Retinal pigment epithelial cell (primary cell): ENCODE measurements around the gene RERE.

Source experiments
- DNase-seq: peaks from one replicate; pipeline ENCODE4 v3.0.0-alpha.2; 2010; ENCODE audit warnings: low read depth
- H3K4me3 ChIP-seq: 2 replicates; pipeline ENCODE4 v1.5.1; 2011; ENCODE audit warnings: mild to moderate bottlenecking, low read length, control low read depth, moderate library complexity
- TF ChIP-seq, protein P1 (sequence below): conservative IDR thresholded peaks from 2 replicates; pipeline ENCODE4 v1.5.1; 2011; ENCODE audit warnings: low read depth, low read length, control low read depth, inconsistent platforms

Gene RERE

DNA sequence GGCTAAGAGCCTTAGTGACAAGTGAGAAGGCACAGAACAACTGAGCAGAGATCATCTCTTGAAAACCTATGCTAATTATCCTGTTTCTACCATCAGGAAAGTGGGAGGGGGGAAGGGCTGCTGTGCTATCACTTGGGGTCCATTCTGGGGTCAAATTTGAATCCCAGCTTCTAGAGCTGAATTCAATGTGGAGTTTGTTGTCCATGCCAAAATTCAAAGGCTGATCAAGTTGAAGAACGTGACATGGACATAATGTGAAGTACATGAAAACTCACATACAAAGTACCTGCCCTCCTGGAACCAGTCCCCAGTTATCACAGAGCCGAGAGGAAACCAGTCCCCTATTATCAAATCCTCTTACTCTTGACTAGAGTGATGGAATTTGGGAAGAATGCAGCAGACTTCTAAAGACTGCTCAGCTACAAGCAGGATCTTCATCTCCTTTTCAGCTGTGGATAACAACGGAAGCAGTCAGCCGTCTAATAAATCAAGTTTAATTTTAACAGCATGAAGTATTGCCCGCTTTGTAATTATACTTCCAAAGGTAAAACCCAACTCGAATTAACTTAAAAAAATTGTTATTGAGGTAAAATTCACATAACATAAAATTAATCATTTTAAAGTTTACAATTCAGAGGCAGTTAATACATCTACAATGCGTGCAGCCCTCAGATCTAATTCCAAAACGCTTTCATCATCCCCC, 421.2 kb downstream of the RERE start:
- no peak for DNase-seq
- no peak overlapping the region for H3K4me3 ChIP-seq
- TF ChIP-seq, protein P1, sequence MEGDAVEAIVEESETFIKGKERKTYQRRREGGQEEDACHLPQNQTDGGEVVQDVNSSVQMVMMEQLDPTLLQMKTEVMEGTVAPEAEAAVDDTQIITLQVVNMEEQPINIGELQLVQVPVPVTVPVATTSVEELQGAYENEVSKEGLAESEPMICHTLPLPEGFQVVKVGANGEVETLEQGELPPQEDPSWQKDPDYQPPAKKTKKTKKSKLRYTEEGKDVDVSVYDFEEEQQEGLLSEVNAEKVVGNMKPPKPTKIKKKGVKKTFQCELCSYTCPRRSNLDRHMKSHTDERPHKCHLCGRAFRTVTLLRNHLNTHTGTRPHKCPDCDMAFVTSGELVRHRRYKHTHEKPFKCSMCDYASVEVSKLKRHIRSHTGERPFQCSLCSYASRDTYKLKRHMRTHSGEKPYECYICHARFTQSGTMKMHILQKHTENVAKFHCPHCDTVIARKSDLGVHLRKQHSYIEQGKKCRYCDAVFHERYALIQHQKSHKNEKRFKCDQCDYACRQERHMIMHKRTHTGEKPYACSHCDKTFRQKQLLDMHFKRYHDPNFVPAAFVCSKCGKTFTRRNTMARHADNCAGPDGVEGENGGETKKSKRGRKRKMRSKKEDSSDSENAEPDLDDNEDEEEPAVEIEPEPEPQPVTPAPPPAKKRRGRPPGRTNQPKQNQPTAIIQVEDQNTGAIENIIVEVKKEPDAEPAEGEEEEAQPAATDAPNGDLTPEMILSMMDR = no peak

DNA sequence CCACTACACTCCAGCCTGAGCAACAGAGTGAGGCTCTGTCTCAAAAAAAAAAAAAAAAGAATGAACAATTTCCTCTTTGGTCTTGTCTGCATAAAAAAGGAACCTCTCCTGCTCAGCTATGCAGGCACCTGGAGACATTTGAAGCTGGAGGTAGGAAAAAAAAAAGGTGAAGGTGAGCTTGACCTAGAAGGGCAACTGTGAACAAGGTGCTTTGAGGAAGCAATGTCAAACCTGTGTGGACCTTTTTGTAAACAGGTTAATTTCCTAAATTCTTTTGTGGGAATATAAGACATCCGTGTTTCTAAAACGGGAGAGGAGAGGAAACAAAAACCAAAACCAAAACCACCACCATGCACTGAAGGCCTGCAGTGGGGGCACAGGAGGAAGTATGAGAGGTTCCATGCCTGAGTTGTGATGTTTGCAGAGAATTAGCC, 422.0 kb downstream of the RERE start:
- TF ChIP-seq, protein P1 = no peak
- no peak overlapping the region for H3K4me3 ChIP-seq
- DNase-seq = no peak

DNA sequence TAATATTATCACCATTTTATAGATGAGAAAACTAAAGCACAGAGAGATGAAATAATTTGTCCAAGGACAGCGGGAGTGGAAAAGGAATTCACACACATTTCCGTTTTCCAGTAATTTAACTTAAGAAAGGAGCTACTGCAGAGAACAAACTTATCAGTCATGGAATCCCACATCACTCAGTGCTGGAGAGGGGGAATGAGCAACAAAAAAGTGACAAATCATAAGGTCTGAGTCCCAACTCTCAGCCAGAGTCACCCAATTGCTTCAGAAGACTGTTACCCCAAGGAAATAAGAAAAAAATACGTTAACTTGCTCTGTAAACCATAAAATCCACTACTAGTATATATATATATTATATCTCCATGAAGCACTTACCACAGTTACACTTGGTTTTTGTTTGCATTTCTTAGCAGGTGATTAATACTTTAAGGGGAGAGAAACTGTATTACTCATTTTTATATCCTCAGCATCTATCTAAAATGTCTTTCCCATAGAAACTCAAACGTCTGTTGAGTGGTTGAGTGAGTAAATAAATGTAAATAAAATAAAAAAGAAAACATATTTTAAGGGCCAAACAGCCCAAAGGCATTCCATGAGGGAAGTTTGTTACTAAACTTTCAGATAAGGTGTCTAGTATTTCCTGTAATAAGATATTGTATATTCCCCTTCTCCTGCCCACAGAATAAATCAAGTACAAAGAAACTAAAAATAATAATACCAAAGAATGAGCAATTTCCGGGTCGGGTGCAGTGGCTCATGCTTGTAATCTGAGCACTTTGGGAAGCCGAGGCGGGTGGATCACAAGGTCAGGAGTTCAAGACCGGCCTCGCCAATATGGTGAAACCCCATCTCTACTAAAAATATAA, 422.8 kb downstream of the RERE start:
- no peak for DNase-seq
- TF ChIP-seq, protein P1 = no peak
- no peak overlapping the region for H3K4me3 ChIP-seq

DNA sequence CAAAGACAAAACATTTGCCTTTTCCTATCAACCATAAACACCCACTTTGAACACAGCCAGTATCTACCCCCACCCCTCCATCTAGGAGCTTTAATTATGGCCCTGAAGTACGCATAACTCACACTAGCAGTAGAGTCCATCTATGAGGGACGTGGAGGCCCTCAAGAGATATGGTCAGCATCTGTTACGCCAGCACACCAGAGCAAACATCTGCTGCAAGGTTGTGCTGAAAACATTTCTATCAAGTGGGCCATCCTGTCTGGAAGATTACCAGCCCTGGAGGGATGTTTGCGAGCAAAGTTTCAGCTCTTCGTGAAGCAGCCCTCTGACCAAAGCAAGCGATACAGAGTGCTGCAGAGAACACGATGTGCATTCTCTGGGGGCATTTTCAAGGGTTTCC, 424.9 kb downstream of the RERE start:
- no peak for DNase-seq
- TF ChIP-seq, protein P1 = no peak

DNA sequence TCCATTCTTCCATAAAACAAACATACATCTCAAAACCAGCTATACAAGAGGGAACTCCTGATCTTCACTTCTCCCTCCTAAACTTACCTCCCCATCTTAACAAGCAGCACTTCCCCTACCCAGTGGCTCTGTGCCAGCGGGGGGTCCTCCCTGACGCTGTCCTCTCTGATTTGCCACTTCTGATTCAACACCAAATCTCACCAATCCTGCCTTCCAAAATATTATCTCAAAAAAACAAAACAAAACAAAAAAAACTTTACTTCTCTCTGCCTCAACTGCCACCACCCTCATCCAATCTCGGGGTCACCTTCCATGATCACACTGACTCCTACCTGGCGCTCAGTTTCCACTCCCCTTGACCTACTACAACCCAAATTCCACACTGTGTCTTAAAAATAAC, 426.7 kb downstream of the RERE start:
- H3K4me3 ChIP-seq = no peak overlapping the region
- DNase-seq = no peak
- TF ChIP-seq, protein P1 = no peak

More for the DNA sequence above, 424.9 kb downstream of the RERE start:
- no peak overlapping the region for H3K4me3 ChIP-seq

DNA sequence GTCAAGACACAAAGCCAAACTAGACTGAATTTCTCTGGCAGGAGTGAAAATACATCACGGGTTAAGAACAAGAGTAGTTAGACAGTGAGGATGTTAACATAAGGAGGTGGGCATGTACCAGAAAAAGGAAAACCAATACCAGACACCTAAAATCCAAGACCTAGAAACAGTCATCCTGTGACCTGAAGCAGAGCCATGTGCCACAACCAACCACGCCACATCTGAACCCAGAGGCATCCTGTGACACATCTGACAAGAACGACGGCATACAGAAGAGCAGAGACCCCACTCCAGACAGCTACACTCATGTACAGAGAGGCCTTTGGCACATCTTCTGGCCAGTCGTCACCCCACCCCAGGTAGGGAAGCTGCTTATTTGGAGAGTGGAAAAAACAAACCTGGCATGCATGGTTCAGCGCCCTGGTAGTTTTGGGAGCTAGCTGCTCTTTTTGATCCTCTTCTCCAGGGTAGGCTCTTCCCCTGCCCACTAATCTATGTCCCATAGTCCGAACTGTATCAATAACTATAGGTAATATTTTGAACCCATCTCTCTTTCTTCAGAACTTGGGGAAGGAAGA, 427.4 kb downstream of the RERE start:
- TF ChIP-seq, protein P1 = no peak
- H3K4me3 ChIP-seq = no peak overlapping the region
- no peak for DNase-seq
